Peyer's patch (tissue), 4 donors: ENCODE measurements around the gene SARNP. TPM values are rescaled to one million over a fixed set of nuclear protein-coding genes. Genes with fewer than 3 reads are reported as not detected.
A peak's percentile ranks its signal among the peaks of the same experiment; 100 is the strongest.

Experiments used
- DNase-seq, 3 donors: peaks; one replicate each; pipeline ENCODE4 v3.0.0-alpha.2; 2017 to 2019
- H3K27ac ChIP-seq, 4 donors: fragments of 200-600 bp; sonication (generic); one replicate each; pipeline ENCODE4 v1.5.1; 2016 to 2019
- H3K27me3 ChIP-seq, 2 donors: fragments of 200-600 bp; sonication (generic); one replicate each; pipeline ENCODE4 v1.5.1; 2019
- H3K36me3 ChIP-seq, 3 donors: fragments of 200-600 bp; sonication (generic); one replicate each; pipeline ENCODE4 v1.5.1; 2016 to 2019
- H3K4me1 ChIP-seq, 4 donors: fragments of 200-600 bp; sonication (generic); one replicate each; pipeline ENCODE4 v1.5.1; 2016 to 2019
- H3K4me3 ChIP-seq, 4 donors: fragments of 200-600 bp; sonication (generic); 1 replicate in 3 of 4; 2 replicates in 1 of 4; pipeline ENCODE4 v1.5.1; 2016 to 2019; ENCODE audit warnings: mild to moderate bottlenecking in 1 of 4
- H3K9me3 ChIP-seq, 4 donors: fragments of 200-600 bp; sonication (generic); one replicate each; pipeline ENCODE4 v1.5.1; 2016 to 2019; ENCODE audit warnings: mild to moderate bottlenecking in 1 of 4
- CTCF ChIP-seq, 6 experiments: fragments of 450-650 bp in 4 of 6; fragments of 200-600 bp in 2 of 6; sonication (generic) in 1 of 6; IDR thresholded peaks; one replicate each; pipeline ENCODE4 v1.5.1; 2017 to 2019; ENCODE audit warnings: antibody characterized with exemption in 6 of 6, mild to moderate bottlenecking in 3 of 6, moderate library complexity in 1 of 6
- POLR2A ChIP-seq, 2 donors: fragments of 450-650 bp; IDR thresholded peaks; one replicate each; pipeline ENCODE4 v1.5.1; 2017; ENCODE audit warnings: antibody characterized with exemption in 2 of 2, mild to moderate bottlenecking in 2 of 2, moderate library complexity in 2 of 2
- total RNA-seq, 4 donors: library from RNA; depleted of rRNA; stranded (reverse); fragments of >200 nt; gene quantifications; one replicate each; pipeline ENCODE4 v1.1.0, GENCODE V29; 2016

The SARNP gene
- total RNA-seq, 4 donors from 2014 or later = 21.9 to 60.2 (median 44.9) TPM

GRCh38 chr12:55847603-55848291 lies 30.2 kb upstream of the SARNP start:
- Histone ChIP-seq H3K27ac (peak overlapping the region; percentile 67 to 90 (median 86)), H3K4me1 (no peaks in the 10 kb centered on the region), H3K9me3 (no peaks in the 10 kb centered on the region), H3K27me3 (no peaks in the 10 kb centered on the region), H3K4me3 (no peak overlapping the region), H3K36me3 (no peaks in the 10 kb centered on the region)
- TF ChIP-seq CTCF (IDR thresholded peaks at IDR 0.05) (no peak), POLR2A (IDR thresholded peaks at IDR 0.05) (no peak)
- peak; percentile 48 to 88 (median 64) for DNase-seq

GRCh38 chr12:55847033-55847432 lies 29.5 kb upstream of the SARNP start:
- no peak for TF ChIP-seq CTCF (IDR thresholded peaks at IDR 0.05)
- no peak for TF ChIP-seq POLR2A (IDR thresholded peaks at IDR 0.05)
- H3K36me3 ChIP-seq = no peaks in the 10 kb centered on the region
- no peaks in the 10 kb centered on the region for H3K4me1 ChIP-seq
- peak overlapping the region; percentile 67 to 90 (median 86) for H3K27ac ChIP-seq
- DNase-seq = no peak
- no peaks in the 10 kb centered on the region for H3K27me3 ChIP-seq
- H3K9me3 ChIP-seq = no peaks in the 10 kb centered on the region
- no peak overlapping the region for H3K4me3 ChIP-seq

- H3K4me1 ChIP-seq = no peaks in the 10 kb centered on the region
- peak overlapping the region in 1 of 4 donors; percentile 84 for H3K27ac ChIP-seq
Measured at GRCh38 chr12:55845785-55846496, 28.4 kb upstream of the SARNP start.

GRCh38 chr12:55845361-55845760 lies 27.8 kb upstream of the SARNP start:
- no peaks in the 10 kb centered on the region for H3K36me3 ChIP-seq
- H3K4me3 ChIP-seq = no peak overlapping the region
- H3K27me3 ChIP-seq = no peaks in the 10 kb centered on the region
- no peaks in the 10 kb centered on the region for H3K9me3 ChIP-seq
- no peaks in the 10 kb centered on the region for H3K4me1 ChIP-seq
- TF ChIP-seq POLR2A (IDR thresholded peaks at IDR 0.05) (no peak), CTCF (IDR thresholded peaks at IDR 0.05) (no peak)
- DNase-seq = no peak
- peak overlapping the region in 1 of 4 donors; percentile 32 for H3K27ac ChIP-seq

More at GRCh38 chr12:55845785-55846496, 28.4 kb upstream of the SARNP start:
- H3K4me3 ChIP-seq = no peak overlapping the region
- TF ChIP-seq CTCF (IDR thresholded peaks at IDR 0.05) (no peak), POLR2A (IDR thresholded peaks at IDR 0.05) (no peak)
- no peaks in the 10 kb centered on the region for H3K36me3 ChIP-seq
- no peaks in the 10 kb centered on the region for H3K9me3 ChIP-seq
- H3K27me3 ChIP-seq = no peaks in the 10 kb centered on the region
- DNase-seq = no peak

- DNase-seq = no peak
- no peaks in the 10 kb centered on the region for H3K27me3 ChIP-seq
- H3K4me3 ChIP-seq = no peak overlapping the region
- H3K36me3 ChIP-seq = no peaks in the 10 kb centered on the region
- no peaks in the 10 kb centered on the region for H3K9me3 ChIP-seq
- H3K4me1 ChIP-seq = no peaks in the 10 kb centered on the region
- peak overlapping the region in 1 of 4 donors; percentile 32 for H3K27ac ChIP-seq
- no peak for TF ChIP-seq POLR2A (IDR thresholded peaks at IDR 0.05)
- TF ChIP-seq CTCF (IDR thresholded peaks at IDR 0.05) = no peak
Measured at GRCh38 chr12:55844961-55845360, 27.4 kb upstream of the SARNP start.
